IMR-90 (cell line): ENCODE data around the gene SFSWAP. TPM values are rescaled to one million over a fixed set of nuclear protein-coding genes. Genes with fewer than 3 reads are reported as not detected.

ENCODE experiments used
- ATAC-seq: fragments of 200-7000 bp; cut with Tn5 transposase; 2 replicates; pipeline ENCODE4 v1.9.1; 2020; ENCODE audit warnings: low read depth, mild to moderate bottlenecking, moderate library complexity
- BruUV-seq: library from RNA; stranded (reverse); fragments of 400-500 nt; replicated peaks from 2 replicates; lab custom pipeline; 2021; lab: Mats Ljungman, UMichigan
- CTCF ChIA-PET: fragments of 300-600 bp; formaldehyde crosslinking; extraction: SDS; loops from one replicate; lab custom pipeline; 2021; ENCODE audit warnings: antibody characterized with exemption; lab: Yijun Ruan, JAX
- POLR2A ChIA-PET: fragments of 300-600 bp; sonication (Branson Sonifier 250); formaldehyde crosslinking; loops from one replicate; lab custom pipeline; 2022; ENCODE audit warnings: antibody characterized with exemption; ENCODE audit not compliant: unreplicated experiment; lab: Charles Lee
- DNase-seq: peaks from one replicate; pipeline ENCODE4 v3.0.0; 2013
- H2AFZ ChIP-seq: replicated peaks from 2 replicates; pipeline ENCODE3; 2013; ENCODE audit warnings: low read length, mild to moderate bottlenecking; ENCODE audit not compliant: poor library complexity
- H2AK5ac ChIP-seq: 2 replicates; pipeline ENCODE4 v1.6.1; 2013; ENCODE audit warnings: low read depth, low read length, inconsistent platforms
- H2AK9ac ChIP-seq: replicated peaks from 2 replicates; pipeline ENCODE3; 2013; ENCODE audit warnings: mild to moderate bottlenecking, low read depth, low read length, moderate library complexity; ENCODE audit not compliant: poor library complexity
- H2BK120ac ChIP-seq: 2 replicates; pipeline ENCODE4 v1.6.1; 2013; ENCODE audit warnings: low read depth, low read length, inconsistent platforms
- H2BK15ac ChIP-seq: 3 replicates; pipeline ENCODE4 v1.6.1; 2013; ENCODE audit warnings: low read depth, low read length, inconsistent platforms
- H2BK20ac ChIP-seq: 2 replicates; pipeline ENCODE4 v1.6.1; 2013; ENCODE audit warnings: low read depth, mild to moderate bottlenecking, inconsistent platforms, low read length, moderate library complexity
- H2BK5ac ChIP-seq: 2 replicates; pipeline ENCODE4 v1.6.1; 2013; ENCODE audit warnings: mild to moderate bottlenecking, low read depth, low read length, inconsistent platforms; ENCODE audit not compliant: poor library complexity, severe bottlenecking
- H3K14ac ChIP-seq: replicated peaks from 2 replicates; pipeline ENCODE4 v1.6.1; 2013; ENCODE audit warnings: low read depth, low read length, inconsistent platforms
- H3K18ac ChIP-seq: 2 replicates; pipeline ENCODE4 v1.6.1; 2013; ENCODE audit warnings: low read depth, low read length, control low read depth
- H3K23ac ChIP-seq: 2 replicates; pipeline ENCODE4 v1.6.1; 2013; ENCODE audit warnings: low read depth, low read length, inconsistent platforms
- H3K27ac ChIP-seq: 2 replicates; pipeline ENCODE4 v1.5.1; 2013; ENCODE audit warnings: mild to moderate bottlenecking, control low read depth, low read length; ENCODE audit not compliant: insufficient read depth
- H3K27me3 ChIP-seq: 2 replicates; pipeline ENCODE4 v1.6.1; 2013; ENCODE audit warnings: low read length; ENCODE audit not compliant: control insufficient read depth, insufficient read depth
- H3K36me3 ChIP-seq: 2 replicates; pipeline ENCODE4 v1.6.1; 2013; ENCODE audit warnings: low read length, mixed read lengths; ENCODE audit not compliant: control insufficient read depth, insufficient read depth
- H3K4ac ChIP-seq: 2 replicates; pipeline ENCODE4 v1.6.1; 2013; ENCODE audit warnings: low read depth, low read length, inconsistent platforms
- H3K4me1 ChIP-seq: 2 replicates; pipeline ENCODE4 v1.6.1; 2013; ENCODE audit warnings: low read length, mixed read lengths; ENCODE audit not compliant: control insufficient read depth, insufficient read depth
- H3K4me2 ChIP-seq: 2 replicates; pipeline ENCODE4 v1.6.1; 2013; ENCODE audit warnings: low read depth, mild to moderate bottlenecking, control low read depth, low read length, moderate library complexity
- H3K4me3 ChIP-seq: 2 replicates; pipeline ENCODE4 v1.5.1; 2013; ENCODE audit warnings: low read depth, mild to moderate bottlenecking, control low read depth, low read length, moderate library complexity; ENCODE audit not compliant: insufficient read depth
- H3K56ac ChIP-seq: 2 replicates; pipeline ENCODE4 v1.6.1; 2013; ENCODE audit warnings: low read length, inconsistent platforms; ENCODE audit not compliant: insufficient read depth; ENCODE audit errors: extremely low read depth
- H3K79me1 ChIP-seq, 2 experiments: 2 replicates each; pipeline ENCODE4 v1.6.1; 2013; ENCODE audit warnings: low read length in 2 of 2, inconsistent platforms in 1 of 2, low read depth in 1 of 2
- H3K9ac ChIP-seq: 2 replicates; pipeline ENCODE4 v1.6.1; 2013; ENCODE audit warnings: low read depth, low read length, control low read depth
- H3K9me1 ChIP-seq: 2 replicates; pipeline ENCODE4 v1.6.1; 2013; ENCODE audit warnings: low read length, inconsistent platforms; ENCODE audit not compliant: insufficient read depth
- H3K9me3 ChIP-seq: 2 replicates; pipeline ENCODE4 v1.6.1; 2013; ENCODE audit warnings: low read length; ENCODE audit not compliant: control insufficient read depth, insufficient read depth
- H4K20me1 ChIP-seq: 2 replicates; pipeline ENCODE4 v1.6.1; 2013; ENCODE audit warnings: low read length, inconsistent platforms; ENCODE audit not compliant: insufficient read depth
- H4K5ac ChIP-seq: 2 replicates; pipeline ENCODE4 v1.6.1; 2013; ENCODE audit warnings: mild to moderate bottlenecking, low read depth, low read length, control low read depth
- H4K8ac ChIP-seq, 2 experiments: 2 replicates each; pipeline ENCODE4 v1.6.1; 2013; ENCODE audit warnings: low read depth in 2 of 2, low read length in 2 of 2, control low read depth in 1 of 2, inconsistent platforms in 1 of 2
- H4K91ac ChIP-seq: 2 replicates; pipeline ENCODE4 v1.6.1; 2013; ENCODE audit warnings: low read depth, low read length, inconsistent platforms; ENCODE audit not compliant: insufficient read depth
- BHLHE40 ChIP-seq: fragments of 150-350 bp; IDR thresholded peaks from 2 replicates; pipeline ENCODE4 v1.6.1; 2016; ENCODE audit warnings: mild to moderate bottlenecking, low read depth, low read length
- CEBPB ChIP-seq: IDR thresholded peaks from 2 replicates; pipeline ENCODE4 v1.6.1; 2012; ENCODE audit warnings: low read depth, low read length, improper control_type of control experiment
- CHD1 ChIP-seq: IDR thresholded peaks from 2 replicates; pipeline ENCODE4 v1.6.1; 2012; ENCODE audit warnings: low read depth, low read length, improper control_type of control experiment
- CTCF ChIP-seq: conservative IDR thresholded peaks from 2 replicates; pipeline ENCODE4 v1.5.1; 2012; ENCODE audit warnings: mild to moderate bottlenecking, low read depth, low read length, improper control_type of control experiment
- FOS ChIP-seq: fragments of 150-350 bp; IDR thresholded peaks from 2 replicates; pipeline ENCODE4 v1.6.1; 2016; ENCODE audit warnings: low read depth, low read length
- MAFK ChIP-seq: IDR thresholded peaks from 2 replicates; pipeline ENCODE4 v1.6.1; 2012; ENCODE audit warnings: low read depth, low read length, improper control_type of control experiment
- MAZ ChIP-seq: IDR thresholded peaks from 2 replicates; pipeline ENCODE4 v1.6.1; 2012; ENCODE audit warnings: low read depth, mild to moderate bottlenecking, low read length, improper control_type of control experiment, moderate library complexity, borderline replicate concordance
- MXI1 ChIP-seq: IDR thresholded peaks from 2 replicates; pipeline ENCODE4 v1.6.1; 2012; ENCODE audit warnings: low read depth, mild to moderate bottlenecking, low read length, moderate library complexity, borderline replicate concordance
- NFE2L2 ChIP-seq: fragments of 150-350 bp; IDR thresholded peaks from 2 replicates; pipeline ENCODE4 v1.6.1; 2016; ENCODE audit warnings: low read depth, mild to moderate bottlenecking, low read length
- POLR2A ChIP-seq: IDR thresholded peaks from 2 replicates; pipeline ENCODE4 v1.6.1; 2012; ENCODE audit warnings: mild to moderate bottlenecking, low read depth, low read length
- RAD21 ChIP-seq: IDR thresholded peaks from 2 replicates; pipeline ENCODE4 v1.6.1; 2012; ENCODE audit warnings: low read length, improper control_type of control experiment
- RCOR1 ChIP-seq: IDR thresholded peaks from 2 replicates; pipeline ENCODE4 v1.6.1; 2012; ENCODE audit warnings: mild to moderate bottlenecking, low read length, improper control_type of control experiment; ENCODE audit not compliant: insufficient replicate concordance
- RFX5 ChIP-seq: IDR thresholded peaks from 2 replicates; pipeline ENCODE4 v1.8.0; 2012; ENCODE audit warnings: low read depth, mild to moderate bottlenecking, low read length, moderate library complexity
- SMC3 ChIP-seq: fragments of 150-350 bp; IDR thresholded peaks from 2 replicates; pipeline ENCODE4 v1.6.1; 2016; ENCODE audit warnings: low read depth, mild to moderate bottlenecking, antibody characterized with exemption, low read length, moderate library complexity
- USF2 ChIP-seq: fragments of 150-350 bp; IDR thresholded peaks from 2 replicates; pipeline ENCODE4 v1.6.1; 2017; ENCODE audit warnings: mild to moderate bottlenecking, antibody characterized with exemption, low read length, low read depth
- whole genome bisulfite sequencing, 2 experiments: methylation state at CpG; one replicate each; pipeline versions ENCODE4 v1.1.5 to v1.1.7; 2013; ENCODE audit warnings: missing lambda C conversion rate in 2 of 2; ENCODE audit not compliant: insufficient read length in 1 of 2; ENCODE audit errors: extremely low coverage in 2 of 2; 5-methylcytosine and 5-hydroxymethylcytosine counted together
- dilution Hi-C: fragments of 300-500 bp; cut with HindIII; formaldehyde crosslinking; loops from one replicate; pipeline ENCODE4 v1.14.3; 2018; ENCODE audit warnings: low sequenced_read_pairs; ENCODE audit not compliant: unreplicated experiment
- in situ Hi-C: fragments of 300-500 bp; cut with MboI; formaldehyde crosslinking; loops from 3 replicates; pipeline ENCODE4 v1.14.3; 2019; ENCODE audit warnings: low sequenced_read_pairs, inconsistent platforms, mixed read lengths
- intact Hi-C: fragments of 100-400 bp; cut with micrococcal nuclease; formaldehyde crosslinking; loops from 2 replicates; pipeline ENCODE4 v1.10.0; 2022
- polyA plus RNA-seq, 3 experiments: library from polyadenylated mRNA; depleted of rRNA; stranded (reverse); fragments of >200 nt; gene quantifications; 2 replicates each; pipeline ENCODE4 v1.2.3, GENCODE V29; 2012; ENCODE audit warnings: low replicate concordance in 1 of 3
- total RNA-seq: library from RNA; depleted of rRNA; stranded (reverse); fragments of >200 nt; gene quantifications from 2 replicates; pipeline ENCODE4 v1.2.3, GENCODE V29; 2012
- TF ChIP-seq, protein P1 (sequence below): fragments of 150-350 bp; IDR thresholded peaks from 2 replicates; pipeline ENCODE4 v1.6.1; 2016; ENCODE audit warnings: low read depth, mild to moderate bottlenecking, low read length, moderate library complexity, borderline replicate concordance

The SFSWAP gene
- total and polyA plus RNA-seq, 2 of the 4 experiments (the other 2 are of a cell fraction), result 19.7 to 22.4 TPM

GRCh38 chr12:131770120-131770519, 59.2 kb downstream of the SFSWAP start:
- TF ChIP-seq NFE2L2, result no peak
- no peak for TF ChIP-seq CEBPB
- TF ChIP-seq, protein P1, sequence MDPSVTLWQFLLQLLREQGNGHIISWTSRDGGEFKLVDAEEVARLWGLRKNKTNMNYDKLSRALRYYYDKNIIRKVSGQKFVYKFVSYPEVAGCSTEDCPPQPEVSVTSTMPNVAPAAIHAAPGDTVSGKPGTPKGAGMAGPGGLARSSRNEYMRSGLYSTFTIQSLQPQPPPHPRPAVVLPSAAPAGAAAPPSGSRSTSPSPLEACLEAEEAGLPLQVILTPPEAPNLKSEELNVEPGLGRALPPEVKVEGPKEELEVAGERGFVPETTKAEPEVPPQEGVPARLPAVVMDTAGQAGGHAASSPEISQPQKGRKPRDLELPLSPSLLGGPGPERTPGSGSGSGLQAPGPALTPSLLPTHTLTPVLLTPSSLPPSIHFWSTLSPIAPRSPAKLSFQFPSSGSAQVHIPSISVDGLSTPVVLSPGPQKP, result no peak
- TF ChIP-seq SMC3, result no peak
- TF ChIP-seq MAFK, result no peak
- no peak for TF ChIP-seq RCOR1
- no peak for TF ChIP-seq BHLHE40
- TF ChIP-seq CTCF, result no peak
- TF ChIP-seq CHD1, result no peak
- no peak for TF ChIP-seq RFX5
- no peak for TF ChIP-seq MXI1
- no peak for TF ChIP-seq POLR2A
- no peak for TF ChIP-seq RAD21
- TF ChIP-seq MAZ, result no peak
- no peak for TF ChIP-seq FOS
- TF ChIP-seq USF2, result no peak
- peaks cover 51% of the 10 kb centered on the region for H3K36me3 ChIP-seq
- peaks cover under 1 to 3% of the 10 kb centered on the region in 2 experiments; a peak in 2 of 4 replicates for H3K79me1 ChIP-seq
- no peak overlapping the region for H3K9ac ChIP-seq
- H4K5ac ChIP-seq, result no peak overlapping the region
- no peaks in the 10 kb centered on the region for H4K20me1 ChIP-seq
- H3K18ac ChIP-seq, result no peak overlapping the region
- ChIA-PET CTCF (no interaction called here), POLR2A (no interaction called here)
- H3K4me2 ChIP-seq, result no peak overlapping the region
- H3K56ac ChIP-seq, result no peak overlapping the region
- no peak overlapping the region for H2AFZ ChIP-seq
- no peaks in the 10 kb centered on the region for H3K27me3 ChIP-seq
- no peak overlapping the region for H3K4ac ChIP-seq
- H3K14ac ChIP-seq, result no peak overlapping the region
- no peak overlapping the region for H2BK5ac ChIP-seq
- intact Hi-C loops (no loop called here), in situ Hi-C loops (no loop called here), dilution Hi-C loops (no loop called here)
- no peak overlapping the region for H4K8ac ChIP-seq
- ATAC-seq (no peak), DNase-seq (no peak)
- H3K9me1 ChIP-seq, result no peaks in the 10 kb centered on the region
- H2BK15ac ChIP-seq, result no peak overlapping the region
- no peak overlapping the region for H2BK20ac ChIP-seq
- no peak overlapping the region for H2BK120ac ChIP-seq
- H2AK5ac ChIP-seq, result no peak overlapping the region
- BruUV-seq, result no TSS peak
- H3K4me3 ChIP-seq, result no peak overlapping the region
- H3K27ac ChIP-seq, result no peak overlapping the region
- H3K9me3 ChIP-seq, result no peaks in the 10 kb centered on the region
- no peak overlapping the region for H4K91ac ChIP-seq
- no peak overlapping the region for H2AK9ac ChIP-seq
- 100% methylated on average over 4 of the region's 12 CpGs; no CpG with 5 or more reads in 1 of the 2 experiments for WGBS, 2 experiments
- no peaks in the 10 kb centered on the region for H3K4me1 ChIP-seq
- H3K23ac ChIP-seq, result no peak overlapping the region
